ENCODE data around the gene GALNT17.

The GALNT17 gene

DNA sequence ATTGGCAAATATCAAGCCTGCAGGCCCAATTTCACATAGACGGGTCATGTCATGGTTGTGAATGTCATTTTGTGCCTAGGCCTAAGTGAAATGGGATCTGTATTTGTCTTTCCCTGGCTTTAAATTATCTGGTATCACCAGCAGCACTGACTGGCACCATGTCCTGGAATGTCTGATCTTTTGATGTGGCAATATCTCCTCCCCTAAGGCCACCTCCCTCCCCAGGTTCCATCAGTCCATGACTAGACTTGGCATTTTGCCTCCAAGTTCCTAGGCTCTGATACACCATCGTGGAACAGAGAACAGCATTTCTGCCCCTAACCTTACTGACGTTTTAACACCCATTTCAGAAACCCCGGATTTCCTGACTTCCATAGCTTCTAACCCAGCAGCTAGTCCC is 513.9 kb downstream of the GALNT17 start:
- no peak for DNase-seq

DNA sequence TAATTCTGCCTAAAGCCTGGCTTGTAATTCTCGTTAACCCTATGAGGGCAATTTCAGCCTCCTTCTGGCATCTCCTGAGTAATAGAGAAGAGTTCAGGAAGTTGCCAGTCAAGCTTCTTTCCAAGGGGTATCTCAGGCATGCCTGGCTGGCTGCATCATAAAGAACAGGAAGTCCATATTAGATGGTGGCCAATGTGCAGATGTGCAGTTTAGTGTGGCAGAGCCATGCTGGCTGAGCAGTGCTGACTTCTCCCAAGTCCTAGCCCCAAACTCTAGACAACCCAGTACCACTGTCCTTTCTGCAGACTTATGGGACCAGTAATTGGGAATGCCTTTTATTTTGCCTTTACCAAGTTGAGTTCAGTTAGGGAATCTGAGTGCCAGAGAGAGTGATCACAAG is 517.9 kb downstream of the GALNT17 start:
- DNase-seq: no peak

DNA sequence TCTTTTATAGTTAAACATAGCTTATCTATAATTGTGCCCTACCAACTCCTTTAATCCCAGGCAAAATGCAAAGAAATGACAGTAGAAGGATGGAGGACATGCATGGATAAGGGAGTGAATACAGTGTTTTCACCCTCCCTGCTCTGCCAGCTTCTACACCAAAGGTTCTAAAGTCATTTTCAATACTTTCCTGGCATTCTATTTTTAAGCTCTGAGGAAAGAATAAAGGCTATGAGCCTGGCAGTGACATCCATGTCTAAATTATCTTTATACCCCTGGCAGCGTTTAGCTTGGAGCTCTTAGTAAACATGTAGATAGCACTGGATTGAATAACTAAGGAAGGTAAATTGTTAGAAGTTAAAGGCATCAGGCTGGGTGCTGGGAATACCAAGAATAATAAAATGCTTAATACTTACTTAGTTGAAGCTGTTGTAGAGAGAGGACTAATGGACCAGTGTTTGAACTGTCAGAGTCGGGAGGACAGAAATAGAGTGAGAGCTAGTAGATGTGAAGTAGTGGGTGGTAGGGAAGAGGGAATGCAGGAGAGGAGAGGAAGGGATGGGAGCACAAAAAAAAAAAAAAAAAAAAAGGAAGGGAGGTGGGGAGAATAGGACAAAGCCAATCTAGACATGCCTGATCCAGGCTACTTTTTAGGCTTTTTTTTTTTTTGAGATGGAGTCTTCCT is 518.9 kb downstream of the GALNT17 start:
- DNase-seq: no peak

DNA sequence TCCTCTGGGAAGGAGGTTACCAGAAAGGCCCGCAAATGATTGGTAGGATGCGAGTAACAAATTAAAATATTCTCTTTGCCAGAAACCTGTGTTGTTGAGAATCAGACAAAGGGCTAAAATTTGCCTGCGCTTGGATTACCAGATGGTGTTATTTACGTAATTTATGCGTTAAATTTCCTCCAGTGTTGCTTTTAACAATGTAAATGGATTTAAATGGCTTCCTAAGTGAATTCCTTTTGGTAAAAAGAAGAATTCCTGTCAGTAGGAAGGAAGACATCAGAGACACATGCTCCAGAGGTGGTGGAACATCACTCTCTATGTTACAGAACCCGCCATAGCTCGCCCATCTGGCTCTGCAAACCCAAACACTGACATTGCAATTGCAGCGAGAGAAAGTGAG is 520.6 kb downstream of the GALNT17 start:
- DNase-seq: no peak

DNA sequence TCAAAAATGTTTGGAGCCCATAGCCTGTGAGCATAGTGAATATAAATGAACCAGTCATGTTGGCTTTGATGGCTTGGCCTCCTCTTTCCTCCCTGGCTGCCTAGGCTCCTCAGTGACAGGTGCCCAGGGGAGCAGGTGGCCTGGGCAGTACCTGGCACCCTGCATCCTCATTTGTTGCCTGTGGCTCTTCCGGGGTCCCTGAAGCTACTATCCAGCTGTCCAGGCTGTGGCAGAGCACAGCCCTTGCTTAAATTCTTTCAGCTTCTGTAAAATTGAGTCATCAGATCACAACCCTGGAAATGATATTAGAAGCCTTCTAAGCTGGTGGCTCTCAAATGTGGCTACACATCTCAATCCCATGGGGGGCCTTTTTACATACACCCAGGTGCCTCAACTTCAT is 525.4 kb downstream of the GALNT17 start:
- DNase-seq: no peak

DNA sequence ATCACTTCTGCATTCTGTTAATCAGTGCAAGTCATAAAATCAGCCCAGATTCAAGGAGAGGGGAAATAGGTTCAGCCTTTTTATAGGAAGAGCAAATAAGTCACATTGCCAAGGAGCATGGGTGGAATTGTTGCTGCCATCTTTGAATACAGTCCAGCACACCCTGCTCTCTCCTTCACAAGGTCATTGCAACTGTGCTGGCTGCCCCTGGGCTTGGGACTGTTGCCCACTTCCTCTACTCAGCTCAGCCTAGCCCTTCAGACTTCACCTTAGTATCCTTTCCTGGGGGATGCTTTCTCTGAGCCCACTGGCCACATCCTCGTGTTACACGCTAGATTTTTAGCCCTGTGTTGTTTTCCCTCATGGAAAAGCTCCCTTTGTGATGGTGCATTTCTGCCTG is 527.7 kb downstream of the GALNT17 start:
- DNase-seq: no peak

DNA sequence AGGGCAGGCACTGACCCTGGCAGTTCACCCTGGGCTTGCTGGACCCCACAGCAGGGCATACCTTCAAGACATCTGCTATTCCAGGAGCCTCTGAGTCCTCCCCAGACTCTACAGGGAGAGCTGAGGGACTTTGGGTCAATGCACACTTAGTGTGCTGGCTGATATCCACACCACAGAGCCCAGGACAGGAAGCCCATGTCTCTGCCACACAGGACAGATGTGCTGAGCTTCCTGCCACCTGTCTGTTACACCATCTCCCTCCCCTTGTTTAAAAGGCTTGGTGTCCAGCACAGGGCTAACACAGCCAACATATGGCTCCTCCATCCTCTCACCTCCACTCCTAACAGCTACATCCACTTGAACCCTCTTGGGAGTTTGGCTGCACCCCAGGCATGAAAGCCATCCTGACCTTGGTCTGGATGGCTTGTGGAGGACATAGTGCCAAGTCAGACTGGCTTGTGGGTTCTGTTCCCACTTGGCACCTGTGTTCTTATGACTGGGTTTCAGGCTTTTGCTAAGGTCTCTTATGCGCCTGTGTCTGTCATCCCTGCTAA is 529.8 kb downstream of the GALNT17 start:
- no peak for DNase-seq

DNA sequence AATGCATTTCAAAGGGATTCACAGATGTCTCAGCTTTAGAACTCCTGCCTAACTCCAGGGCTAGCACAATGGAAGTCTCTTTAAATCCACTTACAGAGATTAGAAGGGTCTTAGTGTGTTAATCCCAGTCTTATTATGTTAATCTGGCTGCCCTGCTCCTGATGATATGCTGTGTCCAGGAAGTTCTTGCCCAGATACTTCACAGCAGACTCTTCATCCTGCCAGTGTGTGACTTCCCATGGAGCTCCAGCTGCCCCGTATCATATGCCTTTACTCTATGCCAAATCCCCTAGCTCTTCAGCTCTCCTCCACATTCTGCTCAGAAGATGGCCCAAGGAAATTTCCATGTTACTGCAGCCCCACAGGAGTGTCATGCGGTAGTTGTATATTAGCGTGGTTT is 533.8 kb downstream of the GALNT17 start:
- no peak for DNase-seq

DNA sequence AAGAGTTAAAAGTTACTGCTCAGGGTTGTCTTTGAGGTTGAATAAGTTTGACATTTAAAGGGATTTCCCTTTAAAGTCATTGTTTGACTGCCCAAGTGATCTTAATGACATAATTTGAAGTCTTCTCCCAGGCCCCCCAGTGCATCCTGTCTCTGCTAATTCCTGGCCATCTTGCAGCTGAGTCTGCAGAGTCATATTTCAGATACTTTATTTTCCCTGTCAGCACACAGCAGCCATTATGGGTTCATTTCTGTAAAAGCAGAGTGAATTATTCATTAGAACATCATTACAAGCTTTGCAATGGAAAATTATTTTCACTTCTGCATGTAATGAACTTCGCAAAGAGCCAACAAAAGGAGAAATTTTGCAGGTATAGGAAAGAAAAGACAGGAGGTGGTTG is 536.6 kb downstream of the GALNT17 start:
- peak; percentile 36 for DNase-seq

DNA sequence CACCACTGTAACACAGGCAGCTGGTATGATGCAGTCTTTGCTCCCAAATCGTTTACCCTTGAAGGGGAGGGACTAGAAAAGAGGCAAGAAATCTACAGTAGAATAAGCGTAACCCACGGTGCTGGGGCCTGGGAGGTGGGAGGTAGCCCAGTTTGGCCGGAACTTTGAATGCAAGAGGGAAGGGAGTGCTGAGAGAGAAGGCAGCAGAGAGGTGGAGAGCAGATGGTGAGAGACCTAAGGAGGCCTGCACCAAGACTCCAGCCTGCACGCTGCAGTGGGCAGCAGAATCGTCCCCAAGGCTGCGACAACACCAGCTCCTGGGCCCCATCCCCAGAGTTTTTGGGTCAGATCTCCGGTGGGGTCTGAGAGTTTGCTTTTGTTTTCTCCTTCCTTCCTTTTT is 547.5 kb downstream of the GALNT17 start:
- DNase-seq: no peak

DNA sequence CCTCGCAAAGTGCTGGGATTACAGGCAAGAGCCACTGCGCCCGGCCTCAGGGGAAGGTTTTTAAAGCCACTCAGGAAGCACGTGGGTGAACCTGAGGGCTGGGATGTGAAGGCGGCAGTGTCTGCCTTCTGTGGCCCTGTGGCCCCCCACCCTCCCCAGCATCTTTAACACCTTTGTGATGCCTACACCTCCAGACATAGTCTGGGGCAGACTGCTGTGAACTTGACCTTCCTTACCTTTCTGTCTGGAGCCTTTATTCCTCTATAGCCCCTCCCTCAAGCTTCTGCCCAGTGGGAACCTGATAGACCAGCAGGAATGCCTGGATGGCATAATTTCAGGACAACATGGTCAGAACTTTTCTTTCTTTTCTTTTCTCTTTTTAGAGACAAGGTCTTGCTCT is 550.2 kb downstream of the GALNT17 start:
- no peak for DNase-seq

DNA sequence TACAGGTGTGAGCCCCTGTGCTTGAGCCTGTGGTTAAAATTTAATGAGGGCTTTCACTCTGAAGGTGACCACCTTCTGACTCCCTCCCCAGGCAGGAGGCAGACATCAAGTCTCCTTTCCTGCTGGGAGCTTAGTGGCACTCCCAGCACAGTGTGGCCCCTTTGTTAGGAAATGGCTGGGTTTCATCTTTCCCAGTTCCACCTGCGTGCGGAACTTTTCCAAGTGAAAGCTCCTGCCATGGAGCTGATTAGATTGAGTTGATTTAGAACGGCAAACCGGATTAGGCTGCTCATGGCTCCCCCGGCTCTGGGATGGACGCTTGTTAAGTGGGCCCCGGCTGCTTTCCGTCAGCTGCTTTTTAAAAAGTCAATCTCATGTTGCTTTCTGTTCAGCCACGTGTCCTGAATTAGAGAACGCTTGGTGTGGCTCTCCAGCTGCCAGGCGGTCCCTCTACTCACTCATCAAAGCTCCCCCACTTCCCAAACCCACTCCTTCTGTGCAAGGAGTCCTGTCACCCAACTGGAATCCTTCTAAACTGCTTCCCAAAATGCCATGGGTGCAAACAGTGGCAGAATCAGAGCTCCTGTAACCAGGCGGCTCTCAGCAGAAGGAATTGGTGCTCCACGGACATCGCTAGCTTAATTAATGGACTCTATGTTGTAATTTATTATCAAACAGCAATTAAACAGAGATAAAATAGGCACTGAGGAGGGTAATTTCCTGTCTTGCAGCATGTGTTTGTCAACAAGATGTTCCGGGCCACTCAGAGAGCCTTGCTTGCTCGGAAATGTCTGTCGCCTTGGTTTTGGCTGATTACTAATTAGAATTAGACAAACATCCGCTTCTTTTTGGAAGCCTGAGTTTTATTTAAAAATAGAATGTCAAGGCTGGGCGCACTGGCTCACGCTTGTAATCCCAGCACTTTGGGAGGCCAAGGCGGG is 551.2 kb downstream of the GALNT17 start:
- DNase-seq: peak; percentile 31

DNA sequence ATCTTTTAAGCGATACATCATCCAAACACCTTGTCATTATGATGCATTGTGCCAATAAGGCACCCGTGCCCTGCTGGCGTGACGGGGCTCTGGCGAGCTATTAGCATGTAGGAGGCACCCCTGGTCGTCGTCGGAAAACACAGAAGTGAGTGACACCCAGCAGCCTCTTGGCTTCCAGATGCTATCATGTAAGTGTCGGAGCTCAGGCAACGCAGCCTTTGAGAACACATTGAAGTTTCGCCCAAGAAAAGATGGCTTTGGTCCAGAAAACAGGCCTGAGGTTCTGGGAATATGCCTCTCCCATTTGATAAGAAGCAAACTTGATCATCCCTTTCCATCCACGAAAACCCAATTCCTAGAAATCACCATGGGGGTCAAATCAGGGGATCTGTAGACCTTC is 555.3 kb downstream of the GALNT17 start:
- no peak for DNase-seq

DNA sequence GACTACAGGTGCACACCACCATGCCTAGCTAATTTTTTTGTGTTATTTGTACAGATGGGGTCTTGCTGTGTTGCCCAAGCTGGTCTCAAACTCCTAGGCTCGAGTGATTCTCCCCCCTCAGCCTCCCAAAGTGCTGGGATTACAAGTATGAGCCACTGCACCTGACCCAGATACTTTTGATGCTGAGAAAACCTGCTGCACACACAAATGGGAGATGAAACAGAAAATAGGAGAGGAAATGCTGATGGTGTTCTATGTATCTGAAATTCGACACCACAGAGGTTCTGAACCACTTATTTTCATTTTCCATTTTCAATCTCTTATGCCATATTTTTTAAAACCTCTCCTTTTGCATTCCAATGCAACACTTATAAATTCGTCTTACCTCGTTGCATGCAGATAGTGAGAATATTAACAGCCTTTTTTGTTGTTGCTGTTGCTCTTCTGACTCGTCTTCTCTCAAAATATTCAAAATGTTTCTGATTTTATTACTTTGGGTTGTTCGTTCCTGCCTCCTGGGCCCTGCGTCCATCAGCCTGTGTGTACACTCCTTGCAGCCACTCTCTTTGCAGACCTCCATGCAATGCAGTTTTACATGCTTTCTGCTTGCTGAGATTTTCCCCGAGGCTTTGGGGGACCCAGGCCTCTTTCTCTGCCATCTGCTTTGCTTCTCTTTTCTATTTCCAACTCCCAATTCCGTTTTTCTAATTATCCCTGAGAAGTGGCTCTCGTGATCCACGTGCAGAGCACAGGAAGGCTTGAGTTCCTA is 556.1 kb downstream of the GALNT17 start:
- DNase-seq: no peak

DNA sequence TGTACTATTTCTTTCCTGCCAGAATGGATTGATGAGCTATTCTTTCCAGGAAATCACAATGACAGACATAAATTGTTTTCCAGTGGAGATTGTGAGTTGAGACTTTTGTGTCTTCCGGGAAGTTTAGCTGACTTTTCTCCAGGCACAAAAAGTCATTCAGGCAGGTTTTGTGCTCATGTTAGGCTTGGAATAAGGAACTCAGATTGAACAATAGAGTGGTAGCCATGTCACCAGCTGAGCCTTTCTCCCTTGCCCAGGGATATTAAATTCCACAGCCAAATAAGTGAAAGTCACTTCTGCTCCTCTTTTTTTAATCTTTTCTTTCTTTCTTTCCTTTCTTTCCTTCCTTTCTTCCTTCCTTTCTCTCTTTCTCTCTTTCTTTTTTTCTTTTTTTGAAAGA is 559.6 kb downstream of the GALNT17 start:
- no peak for DNase-seq

DNA sequence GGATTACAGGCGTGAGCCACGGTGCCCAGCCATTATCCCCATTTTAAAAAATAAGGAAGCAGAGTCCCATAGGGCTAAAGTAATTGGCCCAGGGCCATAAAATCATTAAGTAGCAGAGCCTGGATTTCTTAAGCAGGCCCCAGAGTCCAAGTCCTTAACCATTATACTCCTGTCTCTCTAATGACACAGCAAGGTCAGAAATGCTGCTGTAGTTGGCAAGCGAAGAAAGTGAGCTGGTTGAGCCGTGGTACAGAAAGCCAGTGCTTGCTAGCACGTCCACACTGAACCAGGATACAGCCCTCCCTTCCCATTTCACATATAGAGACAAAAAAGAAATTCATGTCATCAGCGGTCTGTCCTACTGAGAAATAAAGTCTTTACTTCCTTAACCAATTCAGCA is 562.7 kb downstream of the GALNT17 start:
- no peak for DNase-seq

DNA sequence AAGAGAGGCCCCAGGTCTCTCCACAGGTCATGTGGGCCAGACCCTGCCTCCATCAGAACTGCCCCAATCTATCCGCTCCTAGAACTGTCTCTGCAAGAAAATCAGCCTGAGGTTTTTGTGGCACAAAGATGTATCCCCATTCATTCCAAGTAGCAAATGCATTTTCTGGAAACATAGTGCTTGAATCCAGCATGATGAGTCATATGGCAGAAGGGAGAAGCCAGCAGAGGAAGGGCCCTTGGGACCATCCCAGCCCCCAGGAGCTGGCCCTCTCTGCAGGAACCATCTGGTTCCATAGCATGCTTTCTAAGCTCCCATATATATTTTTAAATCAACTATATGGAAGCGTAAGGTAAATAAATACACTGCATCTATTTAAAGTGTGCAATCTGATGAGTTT is 563.2 kb downstream of the GALNT17 start:
- peak; percentile 88 for DNase-seq

DNA sequence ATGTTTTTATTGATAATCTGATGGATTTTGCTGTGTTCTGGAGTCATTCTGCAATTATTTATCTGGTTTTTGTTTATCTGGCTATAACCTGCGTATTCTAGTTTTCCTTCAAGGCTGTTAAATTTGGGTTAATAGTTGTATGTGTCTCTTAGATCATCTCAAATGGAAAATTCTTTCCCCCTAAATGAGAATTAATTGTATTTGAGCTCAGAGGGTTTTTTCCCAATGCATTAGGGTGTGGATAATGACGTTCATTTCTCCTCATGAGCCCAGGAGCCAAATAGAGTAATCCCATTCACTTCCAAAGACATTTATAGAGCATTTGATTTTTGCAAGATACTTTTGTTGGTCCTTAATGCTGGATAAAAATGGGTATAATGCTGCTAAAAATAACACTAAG is 564.6 kb downstream of the GALNT17 start:
- no peak for DNase-seq

DNA sequence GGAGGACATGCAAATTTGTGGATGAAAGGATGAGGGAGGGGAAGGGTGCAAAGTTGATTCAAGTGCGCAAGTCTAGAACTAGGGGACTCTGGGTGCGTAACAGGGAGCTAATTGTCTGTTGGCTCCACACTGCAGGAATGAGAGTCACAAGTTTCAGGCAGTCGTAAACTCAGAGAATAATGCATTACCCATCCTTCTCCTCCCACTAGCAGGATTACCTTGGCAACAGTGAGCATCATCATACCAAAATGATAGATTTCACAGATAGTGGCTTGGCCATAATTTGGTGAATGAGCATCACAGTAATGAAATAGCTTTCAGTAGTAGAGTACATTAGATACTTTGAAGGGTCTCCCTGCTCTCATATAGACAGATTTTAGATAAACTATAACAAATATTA is 565.5 kb downstream of the GALNT17 start:
- no peak for DNase-seq

DNA sequence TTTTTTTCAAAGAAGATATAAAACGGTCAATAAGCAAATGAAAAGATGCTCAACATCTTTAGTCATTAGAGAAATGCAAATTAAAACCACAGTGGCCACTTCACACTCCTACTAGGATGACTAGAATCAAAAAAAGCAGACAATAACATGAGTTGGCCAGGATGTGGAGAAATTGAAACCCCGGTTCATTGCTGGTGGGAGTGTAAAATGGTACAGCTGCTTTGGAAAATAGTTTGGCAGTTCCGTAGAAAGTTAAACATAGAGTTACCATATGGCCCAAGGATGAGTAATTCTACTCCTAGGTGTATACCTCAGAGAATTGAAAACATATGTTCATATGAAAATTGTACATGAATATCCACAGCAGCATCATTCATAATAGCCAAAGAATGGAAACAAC is 573.3 kb downstream of the GALNT17 start:
- DNase-seq: peak; percentile 90

DNA sequence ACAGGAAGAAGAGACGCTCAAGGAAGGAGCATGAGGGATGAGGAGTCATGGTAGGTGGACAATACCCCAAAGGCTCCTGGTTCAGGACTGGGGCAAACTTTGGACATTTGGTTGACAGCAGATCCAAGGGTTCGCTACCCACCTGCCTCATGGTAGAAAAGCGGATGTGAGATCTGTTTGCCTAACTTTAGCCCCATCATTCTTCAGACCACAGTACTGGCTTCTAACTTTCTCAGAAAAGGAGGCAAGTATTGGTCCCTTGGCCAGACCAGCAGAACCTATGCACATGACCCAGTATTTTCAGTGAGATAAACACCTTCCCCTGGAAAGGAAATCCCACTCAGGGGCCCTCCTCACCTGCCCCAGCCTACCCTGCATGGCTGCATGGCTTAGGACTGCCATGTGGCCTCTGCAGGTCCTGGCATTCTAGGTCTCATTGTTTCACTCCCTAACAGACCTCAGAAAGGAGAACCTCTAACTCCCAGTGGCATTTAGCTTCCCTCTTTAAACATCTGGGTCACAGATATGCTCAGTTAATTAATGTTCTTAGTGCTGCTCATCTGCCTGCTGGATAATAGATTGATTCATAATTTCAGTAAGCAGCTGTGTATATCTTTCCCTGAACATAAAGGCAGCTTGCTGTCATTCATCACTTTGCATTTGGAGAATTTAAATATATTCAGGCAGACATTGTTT is 574.1 kb downstream of the GALNT17 start:
- DNase-seq: peak; percentile 29

DNA sequence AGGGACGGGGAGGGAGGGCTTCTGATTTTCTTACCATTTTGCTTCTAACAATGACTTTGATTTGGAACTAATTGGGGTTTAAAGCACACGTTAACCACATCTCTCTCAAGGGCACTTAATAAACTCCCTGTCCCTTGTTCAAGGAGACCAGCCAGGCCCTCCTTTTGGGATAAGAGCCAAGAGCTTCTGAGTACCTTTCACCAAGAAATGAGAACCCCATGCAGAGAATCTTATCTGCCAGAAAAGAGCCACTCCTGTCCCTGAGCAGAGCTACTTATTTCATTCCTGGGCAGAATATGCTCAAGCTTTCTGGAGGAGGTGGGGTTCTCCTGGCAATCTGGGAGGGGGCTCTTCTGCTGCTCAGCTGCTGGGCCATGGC is 574.6 kb downstream of the GALNT17 start:
- peak; percentile 19 for DNase-seq

DNA sequence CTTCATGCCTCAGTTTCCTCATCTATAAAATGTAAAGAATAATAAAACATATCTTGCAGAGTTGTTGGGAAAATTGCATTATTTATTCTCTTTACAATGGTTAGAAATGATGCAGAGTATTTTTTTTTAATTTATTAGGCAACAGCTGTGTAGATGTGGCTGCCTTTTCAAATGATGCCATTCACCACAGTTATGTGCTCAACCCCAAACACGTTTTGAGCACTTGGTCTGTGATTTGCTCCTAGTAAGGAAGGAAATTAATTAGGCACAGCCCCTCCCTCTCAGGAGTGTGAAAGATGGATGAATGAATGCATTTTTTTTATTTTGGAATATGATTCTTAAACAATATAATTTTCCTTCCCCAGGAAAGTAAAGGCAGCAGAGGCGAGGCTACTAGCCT is 575.1 kb downstream of the GALNT17 start:
- DNase-seq: no peak

All from fibroblast of upper back skin (primary cell).